CD4-positive, alpha-beta T cell treated with Interleukin-15 for 4 hours (primary cell): ENCODE measurements around the gene TBPL2.
A peak's percentile ranks its signal among the peaks of the same experiment; 100 is the strongest.
"Not testable (repeated sequence)": the region's sequence is repeated elsewhere in the genome, so short reads cannot be mapped to it uniquely, and the experiment has no call there.

Experiments
- DNase-seq: peaks from one replicate; pipeline ENCODE4 v3.0.0-alpha.2; 2020; ENCODE audit warnings: low spot score

The TBPL2 gene

DNA sequence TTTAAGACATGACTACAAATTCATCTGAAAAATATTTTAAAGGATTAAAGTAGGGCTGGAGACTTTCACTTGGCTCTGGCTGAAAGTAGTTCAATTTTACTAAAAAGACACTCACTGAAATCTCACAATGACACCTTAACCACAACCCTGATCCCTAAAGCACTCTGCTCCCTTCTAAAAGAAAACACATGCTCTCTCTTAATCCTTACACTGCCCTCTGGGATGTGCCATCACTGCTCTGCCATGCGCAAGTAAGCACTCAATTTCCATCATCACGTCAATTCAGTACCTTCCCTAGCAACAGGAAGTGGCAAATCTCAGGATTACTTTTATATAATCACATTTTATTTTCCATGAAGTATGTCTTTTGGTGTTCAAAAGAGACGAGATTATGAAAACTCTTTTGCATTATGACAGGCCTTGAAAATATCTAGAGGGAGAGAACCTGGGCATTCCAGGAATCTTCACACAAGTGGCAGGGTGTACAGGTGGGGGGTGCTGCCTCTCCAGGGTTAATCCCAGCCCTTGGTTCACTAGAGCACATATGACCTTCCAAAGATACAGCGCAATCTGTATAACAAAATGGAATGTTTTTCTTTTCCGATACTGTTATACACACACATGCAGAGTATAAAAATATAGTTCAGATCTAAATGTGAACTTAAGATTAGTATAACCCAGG is 36.1 kb downstream of the TBPL2 start:
- no peak for DNase-seq

DNA sequence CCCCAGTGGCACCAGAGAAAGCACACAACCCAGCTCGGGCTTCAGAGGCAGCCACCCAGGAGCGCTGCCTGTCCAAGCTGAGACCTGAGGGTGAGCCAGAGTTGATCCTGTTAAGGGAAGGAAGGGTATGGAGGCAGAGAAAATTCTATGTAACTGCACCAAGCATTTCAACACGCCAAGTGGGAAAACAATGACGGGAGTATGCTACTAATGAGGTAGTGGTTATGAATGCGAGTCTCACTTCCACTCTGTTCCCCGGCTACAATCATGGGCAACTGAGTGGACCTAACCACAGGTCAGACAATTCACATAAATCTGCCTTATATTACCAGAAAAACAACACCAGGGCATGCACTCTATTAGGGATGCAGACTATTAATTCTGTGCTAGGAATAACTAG is 38.7 kb downstream of the TBPL2 start:
- no peak for DNase-seq

DNA sequence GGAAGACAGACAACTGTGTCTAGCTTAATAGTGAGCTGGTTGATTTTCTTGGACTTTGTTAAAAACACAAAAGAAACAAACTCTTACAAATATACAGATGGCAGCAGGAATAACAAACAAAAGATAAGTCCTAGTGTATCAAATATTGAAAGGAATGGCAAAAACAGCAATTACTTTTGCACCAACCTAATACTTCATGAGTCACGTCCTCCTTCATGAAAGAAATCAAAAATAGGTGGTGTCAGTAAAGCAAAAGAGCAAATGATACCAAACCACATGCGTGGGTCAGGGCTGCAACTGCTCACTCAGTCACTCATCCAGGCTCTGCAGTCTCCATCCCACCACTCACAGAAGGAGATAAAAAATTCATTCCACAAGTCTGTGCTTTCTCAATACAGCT is 40.6 kb downstream of the TBPL2 start:
- DNase-seq, result no peak

DNA sequence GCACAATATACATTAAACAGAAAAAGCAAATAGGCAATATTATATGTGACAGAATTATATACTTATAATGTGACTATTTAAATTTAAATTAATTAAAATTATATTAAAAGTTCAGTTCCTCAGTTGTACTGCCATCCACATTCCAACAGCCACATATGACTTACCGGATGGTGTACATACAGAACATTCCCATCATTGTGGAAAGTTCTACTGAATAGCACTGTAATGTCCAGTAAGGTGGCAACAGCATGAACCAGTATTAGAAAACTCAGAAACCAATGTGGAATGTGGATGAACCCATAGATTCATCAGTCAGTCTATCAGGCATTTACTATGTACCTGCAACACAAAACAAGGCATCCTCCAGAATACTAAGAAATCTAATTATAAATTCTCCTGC is 41.2 kb downstream of the TBPL2 start:
- no peak for DNase-seq

DNA sequence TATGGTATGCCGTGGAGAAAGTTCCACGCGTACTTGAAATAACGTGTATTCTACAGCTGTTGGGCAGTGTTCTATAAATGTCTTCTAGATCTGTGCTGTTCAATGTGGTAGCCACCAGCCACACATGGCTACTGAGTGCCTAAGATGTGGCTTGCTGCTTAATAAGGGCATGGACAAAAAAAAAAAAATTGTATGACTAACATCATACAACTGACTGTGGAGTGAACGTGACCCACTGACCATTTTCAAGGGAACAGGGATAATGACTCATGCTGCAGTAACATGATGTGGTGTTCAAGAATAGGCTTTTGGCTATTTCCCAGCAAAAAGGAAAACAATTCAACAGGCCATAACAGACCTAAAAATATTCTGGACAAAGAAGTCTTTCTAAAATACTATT is 41.7 kb downstream of the TBPL2 start:
- DNase-seq, result no peak

DNA sequence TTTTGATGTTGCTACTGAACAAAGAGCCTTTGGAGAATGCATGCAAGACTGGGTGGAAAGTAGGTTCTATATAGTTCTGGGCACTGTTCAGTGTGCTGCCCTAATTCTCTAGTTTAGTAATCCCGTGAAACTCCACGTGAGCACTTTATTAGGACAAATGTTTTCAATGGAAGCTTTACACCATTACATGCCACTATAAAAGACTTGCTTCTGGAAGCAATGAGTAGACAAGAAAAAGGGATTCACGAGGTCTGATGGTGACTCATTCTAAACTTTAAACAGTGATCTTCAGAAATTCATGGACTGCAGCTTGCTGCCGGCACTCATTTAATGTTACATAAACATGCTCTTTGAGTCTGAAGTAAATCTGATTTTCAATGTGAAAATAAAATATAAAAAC is 51.1 kb downstream of the TBPL2 start:
- DNase-seq, result no peak

DNA sequence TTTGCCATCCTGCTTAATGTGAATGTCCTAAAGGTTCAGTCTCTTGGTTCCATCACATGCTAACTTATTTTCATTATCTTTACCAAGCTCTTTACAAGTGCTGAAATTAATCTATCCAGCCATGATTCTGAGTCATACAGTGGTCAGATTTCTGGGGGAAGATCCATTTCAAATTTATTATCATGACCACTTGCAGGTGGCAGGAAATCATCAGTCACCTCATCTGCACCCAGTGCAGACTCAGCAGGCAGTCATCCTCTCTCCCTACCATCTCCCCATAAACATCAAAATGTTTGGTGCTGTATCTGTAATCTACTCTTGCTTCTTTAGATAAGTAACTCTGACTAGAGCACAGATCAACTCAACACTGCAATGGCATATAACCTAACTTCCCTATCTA is 52.3 kb downstream of the TBPL2 start:
- DNase-seq, result peak; percentile 19

DNA sequence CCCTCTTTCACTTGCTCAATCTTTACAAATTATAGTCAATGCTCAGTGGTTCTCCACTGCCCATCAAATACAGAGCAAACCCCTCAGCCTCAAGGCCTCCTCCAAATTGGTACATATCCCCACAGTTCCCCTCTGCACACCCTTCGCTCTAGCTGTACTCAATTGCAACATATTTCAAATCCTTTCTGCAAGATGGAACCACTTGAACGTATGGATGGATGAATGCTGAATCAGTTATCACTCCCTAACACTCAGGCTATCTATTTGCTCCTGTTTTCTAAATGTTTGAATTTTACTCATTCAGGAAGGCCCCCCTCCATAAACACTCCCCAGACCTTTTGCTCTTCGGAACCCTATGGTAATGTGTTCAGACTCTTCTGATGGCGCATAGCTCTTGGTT is 53.3 kb downstream of the TBPL2 start:
- DNase-seq, result no peak

DNA sequence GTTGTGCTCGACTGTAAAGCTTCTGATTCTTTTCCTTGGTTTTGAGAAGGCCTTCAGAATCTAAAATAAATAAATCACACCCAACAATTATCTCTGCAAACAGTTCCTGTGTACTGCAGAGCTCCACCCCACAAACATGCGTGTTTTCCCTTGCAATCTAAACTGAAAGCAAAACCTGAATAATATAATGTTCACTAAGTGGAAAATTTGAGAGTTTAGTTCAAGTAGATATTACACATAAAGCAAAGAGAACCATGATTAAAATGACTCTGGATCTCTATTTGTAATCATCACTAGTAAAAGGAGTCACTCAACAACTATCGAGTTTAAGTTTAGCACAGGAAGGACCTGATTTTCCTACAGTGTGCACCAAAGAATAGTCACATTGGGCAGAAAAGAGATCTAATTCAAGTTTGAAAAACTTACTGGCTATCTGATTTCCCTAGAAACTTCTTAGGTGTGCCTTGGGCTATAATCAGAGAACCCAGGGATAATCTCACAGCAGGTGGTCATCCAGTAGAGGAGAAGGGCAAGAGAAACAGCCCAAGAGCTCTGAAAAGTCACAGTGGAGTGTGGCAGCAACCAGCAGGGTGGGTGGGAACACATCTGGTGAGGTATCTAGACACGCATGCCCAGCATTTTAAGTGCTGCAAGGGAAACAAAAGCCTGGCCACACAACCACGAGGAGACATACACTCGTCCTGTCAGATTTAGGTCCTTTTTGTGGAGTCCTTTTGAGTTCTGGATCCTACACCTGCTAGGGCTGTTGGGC is 54.2 kb downstream of the TBPL2 start:
- peak; percentile 32 for DNase-seq

DNA sequence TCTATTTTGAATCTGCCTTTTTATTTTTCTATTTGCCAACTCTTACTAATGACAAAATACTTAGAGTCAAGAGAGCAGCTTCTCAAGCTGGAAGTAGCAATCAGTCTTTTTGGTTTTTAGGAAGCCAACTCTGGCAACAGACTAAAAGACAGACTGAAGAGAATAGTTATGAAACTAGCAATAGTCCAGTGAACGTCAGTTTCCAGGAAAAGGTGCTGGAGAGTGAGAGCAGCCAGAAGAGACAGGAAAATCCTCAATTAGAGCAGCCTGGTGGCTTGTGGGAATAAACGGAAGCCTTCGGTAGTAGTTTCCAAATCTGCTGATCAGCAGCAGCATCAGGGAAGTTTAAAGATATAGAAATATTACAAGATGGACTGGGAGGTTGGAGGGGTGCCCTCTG is 55.9 kb downstream of the TBPL2 start:
- DNase-seq, result no peak

DNA sequence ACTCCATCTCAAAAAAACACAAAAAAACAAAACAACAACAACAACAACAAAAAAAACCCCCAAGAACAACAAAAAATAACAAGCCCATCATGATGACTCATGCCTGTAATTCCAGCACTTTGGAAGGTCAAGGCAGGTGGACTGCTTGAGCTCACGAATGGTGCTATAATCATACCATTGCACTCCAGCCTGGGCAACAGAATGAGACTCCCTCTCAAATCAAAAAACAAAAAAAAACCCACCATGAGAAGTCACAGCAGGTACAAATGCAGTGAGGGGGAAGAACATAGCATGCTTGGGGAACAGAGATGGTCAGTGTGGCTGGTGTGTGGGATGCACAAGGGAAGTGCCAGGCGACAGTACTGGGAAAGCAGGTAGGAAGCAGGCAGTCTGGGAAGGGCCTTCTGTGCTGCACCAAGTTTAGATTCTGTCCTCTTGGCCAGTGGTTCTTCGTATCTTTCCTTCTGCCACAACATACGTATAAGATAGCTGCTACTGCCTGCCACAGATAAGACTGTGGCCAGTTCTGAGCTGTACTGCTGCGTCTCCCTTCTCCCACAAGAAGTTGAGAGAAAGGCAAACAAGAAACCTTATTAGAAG is 56.8 kb downstream of the TBPL2 start:
- no peak for DNase-seq

DNA sequence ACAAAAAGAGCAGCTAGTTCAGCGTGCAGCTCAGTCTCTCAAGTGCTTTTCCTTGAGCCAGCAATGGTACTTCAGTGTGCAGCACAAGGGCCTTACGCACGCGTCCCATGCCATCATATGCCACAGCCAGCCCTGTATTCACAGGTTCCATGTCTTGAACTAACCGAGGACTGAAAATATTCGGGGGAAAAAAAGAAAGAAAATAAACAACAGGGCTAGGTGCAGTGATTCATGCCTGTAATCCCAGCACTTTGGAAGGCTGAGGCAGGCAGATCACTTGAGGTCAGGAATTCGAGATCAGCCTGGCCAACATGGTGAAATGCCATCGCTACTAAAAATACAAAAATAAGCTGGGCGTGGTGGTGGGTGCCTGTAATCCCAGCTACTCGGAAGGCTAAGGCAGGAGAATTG is 57.4 kb downstream of the TBPL2 start:
- DNase-seq, result not testable (repeated sequence)

DNA sequence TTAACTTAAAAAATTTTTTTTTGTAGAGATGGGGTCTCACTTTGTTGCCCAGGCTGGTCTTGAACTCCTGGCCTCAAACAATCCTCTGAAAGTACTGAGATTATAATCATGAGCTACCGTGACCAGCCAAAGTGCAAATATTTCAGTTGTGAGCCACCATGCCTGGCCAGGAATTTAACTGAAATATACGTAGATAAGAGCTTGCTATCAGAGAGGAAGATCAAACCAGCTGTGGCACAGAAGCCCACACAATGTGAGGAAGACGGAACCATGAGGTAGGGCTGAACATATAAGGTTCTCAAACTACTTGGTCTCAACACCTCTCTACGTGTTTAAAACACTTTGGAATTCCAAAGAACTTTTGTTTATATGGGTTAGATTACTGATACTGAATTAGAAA is 57.9 kb downstream of the TBPL2 start:
- no peak for DNase-seq

DNA sequence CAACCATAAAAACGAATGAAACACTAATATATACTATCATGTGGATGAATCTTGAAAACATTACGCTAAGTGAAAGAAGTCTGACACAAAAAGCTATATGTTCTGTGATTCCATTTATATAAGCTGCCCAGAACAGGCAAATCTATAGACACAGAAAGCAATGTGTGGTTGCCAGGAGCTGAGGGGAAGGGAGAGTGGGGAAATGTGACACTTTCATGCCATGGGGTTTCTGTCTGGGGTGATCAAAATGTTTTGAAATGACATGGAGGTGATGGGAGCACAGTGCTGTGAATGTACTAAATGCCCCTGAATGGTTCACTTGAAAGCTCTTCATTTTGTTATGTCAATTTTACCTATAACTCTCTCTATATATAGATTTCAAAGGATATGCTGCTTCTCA is 58.9 kb downstream of the TBPL2 start:
- no peak for DNase-seq

DNA sequence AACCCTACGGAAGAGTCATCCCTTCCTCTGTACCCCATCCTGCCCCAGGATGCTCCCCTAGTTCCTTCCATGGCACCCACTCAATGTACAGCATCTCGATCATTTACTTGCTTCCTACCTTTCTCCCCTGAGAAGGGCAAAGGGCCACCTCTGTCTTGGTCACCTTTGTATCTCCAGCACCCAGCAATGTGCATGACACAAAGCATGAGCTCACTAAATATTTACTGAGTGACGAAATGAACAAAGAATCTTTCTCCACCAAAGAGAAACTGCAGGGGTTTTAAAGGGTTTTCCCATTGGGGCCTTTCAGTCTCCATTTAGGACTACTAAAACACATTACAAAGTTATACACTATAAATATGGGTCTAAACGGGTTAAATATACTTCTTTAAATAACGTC is 59.4 kb downstream of the TBPL2 start:
- DNase-seq, result no peak

DNA sequence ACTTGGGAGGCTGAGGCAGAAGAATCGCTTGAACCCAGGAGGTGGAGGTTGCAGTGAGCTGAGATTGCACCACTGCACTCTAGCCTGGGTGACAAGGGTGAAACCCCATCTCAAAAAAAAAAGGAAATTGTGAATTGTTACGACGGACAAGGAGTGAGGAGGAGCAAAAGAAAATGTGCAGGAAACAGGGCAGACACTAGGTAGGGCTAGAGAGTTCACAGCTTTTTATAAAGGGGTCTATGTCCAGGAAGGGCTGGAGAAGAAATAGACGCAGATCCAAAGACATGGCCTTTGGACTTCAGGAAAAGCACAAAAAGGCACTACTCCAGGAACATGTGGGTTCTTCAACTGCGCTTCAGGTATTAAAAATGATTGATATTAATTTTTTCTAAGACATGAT is 63.2 kb downstream of the TBPL2 start:
- no peak for DNase-seq

DNA sequence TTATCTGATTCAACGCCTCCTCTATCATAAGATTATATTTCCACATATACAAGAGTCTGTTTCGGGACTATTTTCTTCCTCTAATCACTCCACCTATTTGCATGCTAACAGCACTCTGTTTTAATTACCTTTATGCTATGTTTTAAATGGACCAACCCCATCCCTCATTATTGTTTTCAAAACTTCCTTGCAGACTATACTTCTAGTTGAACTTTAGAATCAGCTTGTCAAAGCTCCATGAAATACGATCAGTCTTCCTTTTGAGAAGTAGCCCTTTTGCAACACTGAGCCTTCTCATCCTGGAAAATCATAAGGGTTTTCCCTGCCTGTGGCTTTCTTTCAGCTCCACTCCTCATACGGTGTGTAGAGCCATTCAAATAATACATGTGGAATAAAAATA is 65.6 kb downstream of the TBPL2 start:
- no peak for DNase-seq

DNA sequence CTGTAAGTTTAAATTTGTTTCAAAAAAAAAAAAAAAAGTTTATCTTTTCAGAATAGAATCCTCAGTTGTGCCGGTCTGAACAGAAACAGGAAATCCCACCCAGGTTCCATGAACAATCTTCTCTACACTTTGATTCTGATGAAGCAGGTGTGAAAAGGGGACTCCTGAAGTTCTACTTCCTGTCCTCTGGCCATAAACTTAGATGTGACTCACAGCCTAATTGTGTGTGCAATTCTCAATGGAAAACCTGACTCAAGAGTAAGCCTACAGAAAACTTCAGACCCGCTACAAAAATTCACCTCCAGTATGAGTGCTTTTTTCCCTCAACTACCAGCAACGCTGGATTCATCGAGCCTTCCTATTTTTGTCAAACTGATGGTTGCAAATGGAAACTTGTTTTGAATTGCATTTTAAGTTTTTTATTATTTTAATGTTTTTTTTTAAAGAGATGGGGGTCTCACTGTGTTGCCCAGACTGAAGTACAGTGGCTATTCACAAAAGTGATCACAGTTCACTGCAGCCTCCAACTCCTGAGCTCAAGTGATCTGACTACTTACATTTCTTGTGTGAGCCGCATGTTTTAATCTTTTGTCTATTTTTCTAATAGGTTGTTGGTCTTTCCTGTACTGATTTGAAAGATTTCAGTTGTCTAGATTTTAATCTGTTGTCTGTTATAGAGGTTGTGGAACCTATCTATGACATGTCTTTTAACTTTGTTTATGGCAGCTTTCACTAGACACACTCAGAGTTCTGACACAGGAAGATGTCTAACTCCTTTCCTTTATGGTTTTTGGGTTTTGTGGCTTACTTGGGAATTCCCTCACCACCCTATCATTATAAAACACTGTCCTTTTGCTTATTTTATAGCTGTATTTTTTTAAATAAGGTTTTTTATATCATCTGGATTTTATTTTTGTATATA is 66.4 kb downstream of the TBPL2 start:
- DNase-seq, result peak; percentile 76

DNA sequence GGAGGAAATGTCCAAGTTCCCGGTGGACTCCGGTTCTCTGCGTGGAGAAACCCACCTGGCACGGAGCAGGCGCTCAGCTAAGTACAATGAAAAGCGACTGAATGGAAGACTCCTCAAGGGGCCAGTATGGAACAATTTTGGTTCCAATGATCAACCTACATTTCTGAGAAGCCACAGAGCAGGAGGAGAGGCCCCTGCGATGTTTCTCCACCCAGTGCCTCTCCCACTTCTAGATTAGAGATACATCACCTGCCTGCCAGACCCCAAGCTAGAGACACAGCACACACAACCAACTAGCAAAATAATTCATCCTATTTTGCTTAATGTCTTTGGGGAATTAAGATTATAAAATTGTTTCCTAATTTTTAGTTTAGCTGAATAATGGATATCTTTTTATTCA is 67.6 kb downstream of the TBPL2 start:
- no peak for DNase-seq

DNA sequence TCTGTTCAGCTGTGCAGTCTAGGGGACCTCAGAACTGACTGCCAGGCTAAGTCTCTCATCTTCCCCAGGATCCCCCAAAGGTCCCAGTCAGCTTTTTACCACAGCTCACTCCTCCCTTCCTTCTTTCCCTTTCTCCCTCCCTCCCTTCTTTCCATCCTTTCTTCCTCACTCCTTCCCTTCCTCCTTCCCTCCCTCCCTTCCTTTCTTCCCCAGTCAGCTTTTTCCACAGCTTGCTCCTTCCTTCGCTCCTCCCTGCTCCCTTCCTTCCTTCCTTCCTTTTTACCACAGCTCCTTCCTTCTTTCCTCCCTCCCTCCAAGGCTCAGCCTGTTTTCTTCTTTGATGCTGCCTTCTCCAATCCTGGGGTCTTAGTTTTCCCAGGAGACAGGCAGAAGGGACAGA is 68.0 kb downstream of the TBPL2 start:
- DNase-seq, result no peak

DNA sequence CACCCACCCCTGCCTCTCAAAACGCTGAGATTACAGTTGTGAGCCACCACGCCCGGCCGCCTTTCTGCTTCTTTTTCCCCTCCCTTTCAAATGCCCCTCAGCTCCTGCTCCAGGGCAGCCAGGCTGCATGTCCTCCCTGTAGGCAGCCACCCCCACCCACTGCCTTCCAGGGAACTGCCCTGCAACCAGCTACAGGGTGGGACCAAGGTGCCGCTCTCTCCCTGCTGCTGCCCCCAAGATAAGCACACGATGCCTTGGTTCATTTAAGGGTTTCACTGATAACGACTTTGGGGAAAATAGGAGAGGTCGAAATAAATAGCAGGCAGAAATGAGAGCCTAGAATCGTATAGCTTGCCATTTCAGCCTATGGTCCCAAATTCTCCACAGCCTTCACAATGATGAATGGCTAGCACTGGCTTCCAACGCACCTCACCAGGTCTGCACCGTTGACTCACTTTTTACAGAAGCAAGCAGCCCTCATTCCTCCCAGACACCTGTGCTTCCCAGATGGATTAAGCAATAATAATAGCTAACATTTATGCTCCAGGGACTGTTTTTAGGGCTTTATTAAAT is 69.4 kb downstream of the TBPL2 start:
- no peak for DNase-seq

DNA sequence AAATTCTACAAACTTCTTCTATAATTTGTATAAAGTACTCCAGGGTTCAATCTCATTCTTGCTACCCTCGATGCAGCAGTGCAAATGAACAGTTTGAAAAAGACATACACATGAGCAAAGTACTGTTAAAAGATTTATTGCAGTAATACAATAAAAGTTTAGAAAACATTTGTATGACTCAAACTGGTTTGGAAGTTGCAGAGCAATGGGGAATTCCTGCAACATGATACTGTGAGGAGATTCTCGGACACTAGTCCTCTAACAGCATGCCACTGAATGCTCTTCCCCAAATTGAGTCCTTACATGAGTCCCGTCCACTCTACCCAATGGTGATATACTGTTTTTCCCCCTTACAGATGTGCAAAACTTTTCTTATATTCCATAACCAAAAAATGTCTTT is 74.1 kb downstream of the TBPL2 start:
- DNase-seq, result no peak
